Stimulated activated CD4-positive, alpha-beta T cell treated with anti-CD3 and anti-CD28 coated beads, Interleukin-4, amount 100 ng/mL, for 24 hours (primary cell): ENCODE results near the gene L3MBTL2.

ENCODE experiments used
- DNase-seq: peaks from one replicate; pipeline ENCODE4 v3.0.0-alpha.2; 2020

The L3MBTL2 gene

DNA sequence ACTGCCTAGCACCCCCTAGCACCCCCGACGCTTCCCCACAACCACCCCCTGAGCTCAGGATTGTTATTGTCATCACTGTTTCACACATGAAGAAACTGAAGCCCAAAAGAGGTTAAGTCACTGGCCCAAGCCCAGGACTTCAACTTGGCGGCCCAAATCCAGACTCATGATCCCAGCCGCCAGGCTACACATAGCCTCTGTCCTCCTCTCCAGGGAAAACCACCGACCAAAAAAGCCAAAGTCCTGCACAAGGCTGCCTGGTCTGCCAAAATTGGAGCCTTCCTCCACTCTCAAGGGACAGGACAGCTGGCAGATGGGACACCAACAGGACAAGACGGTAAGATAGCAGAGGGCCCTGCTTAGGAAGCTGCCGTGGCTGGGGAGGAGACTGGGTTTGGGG, 10.8 kb downstream of the L3MBTL2 start:
- DNase-seq = no peak

DNA sequence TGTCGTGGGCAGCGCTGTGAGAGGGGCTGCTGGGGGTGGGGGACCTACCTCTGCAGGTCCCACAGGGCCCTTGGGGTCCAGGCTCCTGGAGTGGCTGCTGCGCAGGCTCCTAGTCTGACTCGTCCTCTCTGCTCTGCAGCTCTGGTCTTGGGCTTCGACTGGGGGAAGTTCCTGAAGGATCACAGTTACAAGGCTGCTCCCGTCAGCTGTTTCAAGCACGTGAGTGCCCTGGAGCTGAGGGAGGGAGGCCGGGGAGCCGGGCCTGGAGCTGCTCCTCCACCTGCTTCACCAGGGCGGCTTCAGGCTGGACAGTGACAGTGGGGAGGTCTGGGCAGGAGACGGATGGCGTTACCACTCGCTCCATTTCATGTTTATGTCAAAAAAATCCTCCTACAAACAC, 11.9 kb downstream of the L3MBTL2 start:
- no peak for DNase-seq

GRCh38 chr22:41217553-41218157, 12.5 kb downstream of the L3MBTL2 start:
- DNase-seq = peak; percentile 36

GRCh38 chr22:41222846-41223507, 17.9 kb downstream of the L3MBTL2 start:
- DNase-seq = no peak

GRCh38 chr22:41223535-41223934, 18.4 kb downstream of the L3MBTL2 start:
- DNase-seq = no peak

DNA sequence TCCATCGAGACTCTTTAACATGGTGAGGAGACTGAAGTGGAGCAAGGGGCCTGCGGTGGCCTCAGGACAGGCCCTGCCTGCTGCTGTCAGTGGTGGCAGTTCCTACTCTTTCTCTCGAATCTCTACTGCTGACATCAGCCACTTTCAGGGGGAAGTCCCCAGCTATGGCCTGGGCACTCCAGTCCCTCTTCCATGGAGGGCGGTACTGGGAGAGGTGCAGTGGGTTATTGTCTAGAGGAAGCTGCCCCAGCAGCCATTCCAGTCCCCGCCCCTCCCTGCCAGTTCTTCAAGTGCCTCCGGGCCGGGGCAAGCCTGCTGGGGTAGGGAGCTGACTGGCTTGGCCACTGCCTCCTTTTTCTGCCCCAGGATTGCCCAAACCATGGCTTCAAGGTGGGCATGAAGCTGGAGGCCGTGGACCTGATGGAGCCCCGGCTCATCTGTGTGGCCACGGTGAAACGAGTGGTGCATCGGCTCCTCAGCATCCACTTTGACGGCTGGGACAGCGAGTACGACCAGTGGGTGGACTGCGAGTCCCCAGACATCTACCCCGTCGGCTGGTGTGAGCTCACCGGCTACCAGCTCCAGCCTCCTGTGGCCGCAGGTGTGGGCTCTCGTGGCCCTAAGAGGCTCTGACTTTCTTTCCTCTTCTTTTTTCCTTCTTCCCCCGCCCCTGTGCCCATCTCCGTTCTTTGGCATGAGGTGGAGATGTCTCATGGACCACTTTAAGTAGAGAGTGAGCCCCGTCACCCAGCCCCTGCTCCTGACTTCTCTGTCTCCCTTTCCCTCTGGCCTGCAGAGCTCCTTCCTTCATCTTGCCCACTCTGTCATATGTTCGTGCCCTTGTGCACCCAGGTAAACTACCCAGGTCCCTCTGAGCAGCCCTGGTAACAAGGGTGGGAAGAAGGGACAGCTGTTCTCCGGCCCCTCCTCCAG, 21.9 kb downstream of the L3MBTL2 start:
- DNase-seq = no peak

DNA sequence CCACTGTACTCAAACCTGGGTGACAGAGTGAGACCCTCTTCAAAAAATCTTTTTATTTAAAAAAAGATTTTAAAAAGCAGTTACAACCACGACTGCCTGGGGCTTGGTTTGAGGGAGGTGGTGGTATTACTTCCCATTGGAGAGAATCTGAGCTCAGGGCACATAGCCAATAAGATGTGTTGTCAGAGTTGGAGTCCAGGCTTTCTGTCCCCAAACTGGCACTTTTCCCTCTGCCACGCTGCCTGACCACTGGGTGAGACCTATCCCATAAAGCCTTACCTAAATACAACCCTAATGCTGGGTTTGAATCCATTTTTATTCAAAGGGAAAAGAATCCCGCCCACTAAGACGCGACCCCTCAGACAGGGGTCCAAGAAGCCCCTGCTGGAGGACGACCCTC, 24.1 kb downstream of the L3MBTL2 start:
- DNase-seq = no peak

- no peak for DNase-seq
Observed at GRCh38 chr22:41229730-41230400, 24.8 kb downstream of the L3MBTL2 start.

DNA sequence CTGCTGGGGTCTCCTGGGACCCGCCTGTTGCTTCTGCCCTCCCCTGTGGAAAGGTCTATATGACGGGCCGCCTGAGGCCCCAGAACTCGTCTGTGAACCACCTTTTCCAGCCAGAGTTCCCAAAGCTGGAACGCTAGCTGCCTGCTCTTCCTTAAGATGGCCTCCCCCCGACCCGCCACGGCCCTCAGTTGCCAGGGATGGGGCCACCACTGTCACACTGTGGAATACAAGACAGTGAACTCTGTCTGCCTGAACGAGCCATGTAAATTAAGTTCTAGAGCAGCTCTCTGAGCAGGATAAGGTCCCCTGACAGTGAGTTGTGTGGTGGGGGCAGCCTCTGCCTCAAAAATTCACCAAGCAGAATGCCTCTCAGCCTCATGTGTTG, 25.3 kb downstream of the L3MBTL2 start:
- DNase-seq = no peak

DNA sequence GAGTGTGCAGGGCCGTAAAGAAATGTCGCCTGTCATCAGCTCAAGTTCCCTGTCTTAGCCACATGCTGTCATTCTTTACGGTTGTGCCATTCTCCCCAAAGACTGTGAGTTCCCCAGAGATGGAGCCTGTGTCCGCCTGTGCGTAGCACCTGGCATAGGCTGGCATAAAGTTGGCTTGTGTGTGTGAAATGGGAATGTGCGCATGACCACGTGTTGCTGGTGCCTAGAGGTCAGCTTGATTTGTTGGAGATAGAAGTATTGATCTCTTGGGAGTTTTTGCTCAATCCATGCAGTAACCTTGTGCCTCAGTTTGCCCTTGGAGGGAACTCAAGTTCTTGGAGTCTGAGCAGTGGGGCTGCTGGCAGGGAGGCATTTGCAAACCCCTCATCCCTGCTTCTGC, 26.3 kb downstream of the L3MBTL2 start:
- no peak for DNase-seq

DNA sequence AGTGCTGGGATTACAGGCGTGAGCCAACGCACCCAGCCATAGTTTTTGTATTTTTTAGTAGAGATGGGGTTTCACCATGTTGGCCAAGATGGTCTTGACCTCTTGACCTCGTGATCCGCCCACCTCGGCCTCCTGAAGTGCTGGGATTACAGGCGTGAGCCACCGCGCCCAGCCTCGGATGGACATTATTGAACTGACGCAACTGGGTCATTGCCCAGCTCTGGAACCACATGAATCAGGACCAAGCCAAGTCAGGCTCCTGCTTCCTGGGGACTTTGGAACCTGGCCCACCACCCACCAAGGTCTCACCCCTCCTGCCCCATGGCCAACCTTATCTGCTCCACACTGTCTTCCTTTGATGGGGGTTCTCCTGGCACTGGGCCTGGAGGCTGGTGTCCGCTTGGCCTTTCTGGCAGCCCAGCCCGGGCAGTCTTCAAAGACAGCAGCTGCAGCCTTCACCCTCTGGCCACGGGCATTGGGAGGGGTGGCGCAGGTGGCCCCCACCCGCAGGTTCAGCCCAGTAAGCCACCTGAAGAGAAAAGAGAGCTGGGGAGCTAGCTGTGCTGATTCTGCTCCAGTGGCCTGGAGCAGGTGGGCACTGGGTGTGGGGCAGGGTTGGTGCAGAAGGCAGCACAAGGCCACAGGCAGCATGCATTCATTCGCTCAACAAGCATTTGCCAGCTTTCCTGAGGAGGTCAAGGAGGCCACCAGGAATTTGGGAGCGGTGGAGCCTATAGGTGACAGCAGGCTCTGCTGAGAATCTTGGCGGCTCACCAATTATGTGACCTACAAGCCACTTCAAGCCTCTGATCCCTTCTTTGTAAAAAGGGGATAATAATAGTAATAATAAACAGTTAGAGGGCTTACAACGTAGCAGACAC, 29.9 kb downstream of the L3MBTL2 start:
- no peak for DNase-seq

DNA sequence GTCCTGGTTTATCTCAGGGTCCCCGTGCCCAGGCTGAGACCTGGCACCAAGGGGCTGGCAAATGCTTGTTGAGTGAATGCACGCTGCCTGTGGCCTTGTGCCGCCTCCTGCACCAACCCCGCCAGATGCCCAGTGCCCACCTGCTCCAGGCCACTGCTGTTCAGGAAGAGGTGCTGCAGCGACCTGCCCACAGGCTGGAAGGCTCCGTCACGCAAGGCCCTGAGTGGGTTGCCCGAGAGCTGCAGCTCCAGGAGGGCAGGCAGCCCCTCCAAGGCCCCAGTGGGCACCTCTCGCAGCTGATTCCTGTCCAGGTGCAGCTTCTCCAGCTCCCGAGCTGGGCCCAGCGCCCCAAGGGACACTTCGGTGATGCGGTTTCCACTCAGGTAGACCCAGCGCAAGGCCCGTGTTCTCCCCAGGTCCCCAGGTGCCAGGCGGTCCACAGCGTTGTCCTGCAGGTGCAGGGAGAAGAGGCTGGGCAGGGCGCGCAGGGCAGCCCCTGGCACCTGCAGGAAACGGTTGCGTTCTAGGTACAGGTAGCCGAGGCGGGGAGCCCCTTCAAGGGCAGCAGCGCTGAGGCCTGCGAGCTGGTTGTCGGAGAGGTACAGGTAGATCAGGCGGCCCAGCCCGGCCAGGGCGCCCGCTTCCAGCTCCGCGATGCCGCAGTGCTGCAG, 32.1 kb downstream of the L3MBTL2 start:
- DNase-seq = no peak

- peak; percentile 77 for DNase-seq
Observed at GRCh38 chr22:41237707-41238569, 32.8 kb downstream of the L3MBTL2 start.

DNA sequence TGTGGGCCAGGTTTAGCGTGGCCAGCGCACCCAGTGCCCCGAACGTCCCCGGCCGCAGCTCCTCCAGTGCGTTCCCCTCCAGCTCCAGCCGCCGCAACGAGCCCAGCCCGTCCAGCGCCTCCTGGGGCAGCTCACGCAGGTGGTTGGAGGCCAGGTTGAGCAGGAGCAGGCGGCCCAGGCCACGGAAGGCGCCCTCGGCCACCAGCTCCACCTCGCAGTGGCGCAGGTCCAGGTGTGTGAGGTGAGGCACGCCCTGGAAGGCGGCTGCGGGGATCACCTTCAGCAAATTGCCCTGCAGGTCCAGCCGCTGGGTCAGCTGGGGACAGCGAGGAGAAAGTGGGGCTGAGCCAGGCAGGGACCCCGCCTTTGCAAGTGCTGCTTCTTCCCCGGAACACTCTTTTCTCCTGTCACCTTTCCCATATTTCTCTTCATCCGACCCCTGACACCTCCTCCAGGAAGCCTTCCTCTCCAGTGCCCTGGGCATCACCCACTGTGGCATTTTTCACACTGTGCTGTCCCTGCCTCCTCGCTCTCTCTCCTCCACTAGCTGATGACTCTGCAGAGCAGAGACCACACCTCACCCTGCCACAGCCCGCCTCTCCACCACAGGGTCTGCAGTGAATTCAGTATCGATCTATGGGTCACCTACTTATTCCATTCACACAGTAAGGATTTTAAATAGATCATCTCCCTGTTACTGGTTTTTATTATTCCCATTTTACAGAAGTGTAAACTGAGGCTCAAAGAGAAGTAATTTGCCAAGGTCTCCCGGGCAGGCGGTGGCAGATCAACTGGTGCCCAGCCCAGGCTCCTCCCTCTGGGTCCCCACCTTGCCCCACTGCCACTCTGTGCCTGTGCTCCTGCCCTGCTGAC, 33.7 kb downstream of the L3MBTL2 start:
- no peak for DNase-seq

DNA sequence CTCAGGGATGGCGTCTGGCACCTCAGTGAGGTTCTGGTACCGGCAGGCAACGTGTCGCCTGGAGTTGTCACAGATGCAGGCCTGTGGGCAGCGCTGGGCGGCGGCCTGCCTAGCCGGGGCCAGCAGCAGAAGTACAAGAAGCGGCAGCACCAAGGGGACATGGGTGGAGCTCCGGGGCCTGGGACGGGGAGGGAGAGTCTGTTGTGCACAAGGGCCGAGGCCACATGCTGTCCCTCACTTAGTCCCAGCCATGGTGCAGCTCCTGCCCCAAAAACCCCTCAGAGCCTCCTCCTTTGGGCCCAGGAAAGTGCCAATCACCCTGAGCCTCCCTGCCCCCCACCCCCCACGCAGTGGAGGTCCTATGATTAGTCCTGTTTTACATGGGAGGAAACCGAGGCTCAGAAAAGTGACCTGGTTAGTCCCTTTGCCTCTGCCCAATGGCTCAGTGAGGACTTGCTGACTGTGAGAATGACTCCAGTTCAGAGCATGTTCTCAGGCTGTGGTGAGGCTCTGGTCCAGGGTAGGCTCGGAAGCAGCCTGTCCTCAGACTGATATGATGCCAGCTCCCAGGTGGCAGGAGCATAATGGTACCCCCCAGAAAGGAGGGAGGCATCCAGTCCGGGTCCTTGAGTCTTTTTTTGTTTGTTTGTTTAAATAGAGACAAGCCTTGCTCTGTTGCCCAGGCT, 34.5 kb downstream of the L3MBTL2 start:
- no peak for DNase-seq

- DNase-seq = no peak
Observed at GRCh38 chr22:41240377-41241132, 35.4 kb downstream of the L3MBTL2 start, which contains the start of gene CHADL. TSS of gene CHADL (minus strand) at chr22:41240931. CDS start at chr22:41240881, 50 bp downstream.

- DNase-seq = no peak
Observed at GRCh38 chr22:41241133-41241676, 36.1 kb downstream of the L3MBTL2 start.
